Mononuclear cell (primary cell): ENCODE data around the gene ASIP. TPM values are rescaled to one million over a fixed set of nuclear protein-coding genes. Genes with fewer than 3 reads are reported as not detected.
A peak's percentile ranks its signal among the peaks of the same experiment; 100 is the strongest.
"Not testable (repeated sequence)": the region's sequence is repeated elsewhere in the genome, so short reads cannot be mapped to it uniquely, and the experiment has no call there.

Source experiments
- H3K27me3 ChIP-seq: 2 replicates; pipeline ENCODE4 v1.6.0; 2011; ENCODE audit warnings: low read length, control low read depth; ENCODE audit not compliant: insufficient read depth
- H3K4me1 ChIP-seq: 2 replicates; pipeline ENCODE4 v1.5.1; 2011; ENCODE audit warnings: mild to moderate bottlenecking, low read length, control low read depth; ENCODE audit not compliant: insufficient read depth
- H3K4me3 ChIP-seq: 2 replicates; pipeline ENCODE4 v1.5.1; 2011; ENCODE audit warnings: mild to moderate bottlenecking, low read length, moderate library complexity
- H3K9me3 ChIP-seq: 2 replicates; pipeline ENCODE4 v1.5.1; 2011; ENCODE audit warnings: low read depth, mild to moderate bottlenecking, control low read depth, low read length
- total RNA-seq: library from RNA; depleted of rRNA; stranded (reverse); fragments of >200 nt; gene quantifications from one replicate; pipeline ENCODE4 v1.2.3, GENCODE V29; 2012

The ASIP gene
- total RNA-seq, 1 donor, result 1.3 TPM

DNA sequence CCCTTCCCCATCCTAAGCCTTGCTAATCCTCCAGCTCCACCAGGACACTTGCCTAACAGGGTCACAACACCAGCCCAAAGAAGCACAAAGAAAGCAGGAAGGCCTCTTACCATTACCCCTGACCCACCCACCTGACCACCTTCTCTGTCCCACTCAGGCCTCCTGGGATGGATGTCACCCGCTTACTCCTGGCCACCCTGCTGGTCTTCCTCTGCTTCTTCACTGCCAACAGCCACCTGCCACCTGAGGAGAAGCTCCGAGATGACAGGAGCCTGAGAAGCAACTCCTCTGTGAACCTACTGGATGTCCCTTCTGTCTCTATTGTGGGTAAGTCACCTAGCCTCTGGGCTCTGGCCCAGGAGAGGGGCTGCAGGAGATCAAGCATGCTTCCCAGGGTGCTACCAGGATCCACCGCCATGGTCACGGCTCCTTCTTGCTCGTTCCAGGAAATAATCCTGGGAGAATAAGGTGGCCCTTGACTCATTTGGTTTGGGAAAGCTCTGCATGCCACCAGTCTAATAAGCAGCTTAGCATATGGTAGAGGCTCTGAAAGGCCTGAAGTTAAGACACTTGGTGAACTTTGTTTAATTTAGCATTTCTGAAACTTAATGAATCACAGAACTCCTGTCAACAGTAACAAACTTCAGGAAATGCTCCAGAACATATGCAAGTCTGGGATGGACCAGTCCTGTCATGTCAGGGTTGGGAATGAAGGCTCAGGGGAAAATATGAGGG lies 19.2 kb downstream of the ASIP start:
- no peaks in the 10 kb centered on the region for H3K27me3 ChIP-seq

GRCh38 chr20:34262488-34263288 lies 21.5 kb downstream of the ASIP start:
- Histone ChIP-seq H3K4me1 (peaks cover 12% of the 10 kb centered on the region), H3K27me3 (no peaks in the 10 kb centered on the region), H3K9me3 (no peaks in the 10 kb centered on the region), H3K4me3 (no peak overlapping the region)

More for the DNA sequence above, 19.2 kb downstream of the ASIP start:
- Histone ChIP-seq H3K9me3 (no peaks in the 10 kb centered on the region), H3K4me3 (no peak overlapping the region), H3K4me1 (peaks cover 12% of the 10 kb centered on the region)

GRCh38 chr20:34263468-34263867 lies 22.2 kb downstream of the ASIP start:
- not testable (repeated sequence) for H3K27me3 ChIP-seq, H3K9me3 ChIP-seq, H3K4me3 ChIP-seq
- peaks cover 13% of the 10 kb centered on the region for H3K4me1 ChIP-seq

GRCh38 chr20:34264141-34264540 lies 22.9 kb downstream of the ASIP start:
- no peaks in the 10 kb centered on the region for H3K27me3 ChIP-seq
- H3K9me3 ChIP-seq, result no peaks in the 10 kb centered on the region
- H3K4me3 ChIP-seq, result no peak overlapping the region
- H3K4me1 ChIP-seq, result peaks cover 20% of the 10 kb centered on the region

DNA sequence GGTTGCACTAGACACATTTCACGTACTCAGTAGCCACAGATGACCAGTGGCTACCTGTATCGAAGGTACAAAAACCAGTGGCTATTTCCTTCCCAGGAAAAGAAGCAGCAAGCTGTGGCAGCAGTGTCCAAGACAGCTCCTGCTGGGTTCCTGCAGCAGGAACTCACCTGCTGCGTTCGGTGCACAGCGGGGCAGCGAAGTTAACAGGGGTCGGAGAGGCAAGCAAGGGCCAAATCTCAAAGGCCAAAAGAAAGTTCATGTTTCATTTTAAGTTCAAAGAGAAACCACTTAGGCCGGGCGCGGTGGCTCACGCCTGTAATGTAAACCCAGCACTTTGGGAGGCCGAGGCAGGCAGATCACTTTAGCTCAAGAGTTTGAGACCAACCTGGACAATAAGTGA lies 26.9 kb downstream of the ASIP start:
- Histone ChIP-seq H3K4me1 (peaks cover 17% of the 10 kb centered on the region), H3K9me3 (no peaks in the 10 kb centered on the region), H3K27me3 (no peaks in the 10 kb centered on the region), H3K4me3 (no peak overlapping the region)

DNA sequence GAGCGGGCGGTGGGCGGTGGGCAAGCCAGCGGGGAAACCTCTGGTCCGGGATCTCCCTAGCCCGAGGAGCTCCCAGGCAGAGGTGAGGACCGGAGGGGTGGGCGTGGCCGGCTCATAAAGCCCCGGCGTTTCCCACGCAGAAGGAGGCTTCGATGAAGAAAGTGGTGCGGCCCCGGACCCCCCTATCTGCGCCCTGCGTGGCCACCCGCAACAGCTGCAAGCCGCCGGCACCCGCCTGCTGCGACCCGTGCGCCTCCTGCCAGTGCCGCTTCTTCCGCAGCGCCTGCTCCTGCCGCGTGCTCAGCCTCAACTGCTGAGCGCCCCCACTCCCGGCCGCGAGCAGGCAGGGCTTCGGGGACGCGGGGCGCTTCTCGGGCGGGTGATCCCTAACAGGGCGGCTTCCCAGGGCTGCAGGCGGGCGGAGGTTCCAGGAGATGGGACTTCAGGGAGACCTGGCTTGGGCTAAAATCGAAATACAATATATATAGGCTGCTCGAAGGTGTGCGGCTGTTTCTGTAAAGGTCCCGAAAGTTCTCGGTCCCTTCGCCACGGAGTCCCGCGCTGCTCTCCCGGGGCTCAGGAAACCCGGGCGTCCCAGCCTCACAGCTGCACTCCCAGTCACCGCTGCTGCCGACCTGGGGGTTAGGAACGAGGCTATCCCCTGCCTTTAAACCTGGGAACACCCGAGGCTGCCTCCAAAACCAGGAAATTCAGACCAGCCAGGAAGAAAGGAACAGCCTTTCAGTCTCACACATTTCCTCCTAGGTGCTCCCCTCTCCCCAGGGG lies 27.8 kb downstream of the ASIP start:
- Histone ChIP-seq H3K4me1 (peaks cover 14% of the 10 kb centered on the region), H3K9me3 (no peaks in the 10 kb centered on the region), H3K27me3 (no peaks in the 10 kb centered on the region), H3K4me3 (peak overlapping the region; percentile 22)

- Histone ChIP-seq H3K4me1 (peaks cover 14% of the 10 kb centered on the region), H3K9me3 (no peaks in the 10 kb centered on the region), H3K27me3 (no peaks in the 10 kb centered on the region), H3K4me3 (no peak overlapping the region)
Measured at GRCh38 chr20:34269996-34270627, 28.9 kb downstream of the ASIP start.

GRCh38 chr20:34271956-34272355 lies 30.7 kb downstream of the ASIP start:
- H3K4me1 ChIP-seq, result peaks cover 14% of the 10 kb centered on the region

GRCh38 chr20:34274694-34275093 lies 33.5 kb downstream of the ASIP start:
- no peak overlapping the region for H3K4me3 ChIP-seq
- no peaks in the 10 kb centered on the region for H3K27me3 ChIP-seq
- no peaks in the 10 kb centered on the region for H3K9me3 ChIP-seq
- H3K4me1 ChIP-seq, result peaks cover 1% of the 10 kb centered on the region

More at GRCh38 chr20:34271956-34272355, 30.7 kb downstream of the ASIP start:
- Histone ChIP-seq H3K4me3 (no peak overlapping the region), H3K27me3 (no peaks in the 10 kb centered on the region), H3K9me3 (no peaks in the 10 kb centered on the region)

DNA sequence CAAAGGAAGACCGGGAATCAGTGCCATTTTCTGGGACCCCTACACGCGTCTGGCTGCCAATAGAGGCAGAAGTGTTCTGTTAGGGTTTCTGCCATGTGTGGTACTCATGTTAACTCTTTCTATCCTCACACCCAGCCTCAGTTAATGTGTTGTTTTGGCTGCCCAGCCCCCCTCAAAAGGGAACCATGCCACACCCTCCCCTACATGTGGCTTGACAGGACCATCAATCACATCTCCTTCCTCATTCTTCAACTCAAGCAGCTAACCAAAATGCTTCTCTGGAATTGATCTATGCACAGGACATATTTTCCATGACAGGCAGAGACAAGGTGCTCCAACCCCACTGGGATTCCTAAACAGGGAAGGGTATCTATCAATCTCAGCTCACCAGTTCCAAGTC lies 40.0 kb downstream of the ASIP start:
- Histone ChIP-seq H3K9me3 (no peaks in the 10 kb centered on the region), H3K4me3 (no peak overlapping the region), H3K27me3 (no peaks in the 10 kb centered on the region), H3K4me1 (no peaks in the 10 kb centered on the region)

DNA sequence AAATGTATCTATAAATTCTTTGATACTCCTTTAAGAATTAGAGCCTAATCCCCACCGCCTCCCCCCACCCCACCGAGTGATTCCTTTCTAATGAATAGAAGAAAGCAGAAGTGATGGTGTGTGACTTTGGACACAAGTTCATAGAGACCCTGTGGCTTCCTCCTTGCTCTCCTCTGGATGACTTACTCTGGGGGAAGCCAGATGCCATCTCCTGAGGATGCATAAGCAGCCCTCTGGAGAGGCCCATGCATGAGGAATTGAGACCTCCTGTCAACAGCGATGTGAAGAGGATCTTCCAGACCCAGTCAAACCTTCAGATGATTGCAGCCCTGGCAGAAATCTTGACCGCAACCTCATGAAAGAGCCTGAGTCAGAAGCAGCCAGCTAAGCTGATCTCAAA lies 40.8 kb downstream of the ASIP start:
- Histone ChIP-seq H3K4me3 (no peak overlapping the region), H3K9me3 (no peaks in the 10 kb centered on the region), H3K27me3 (no peaks in the 10 kb centered on the region), H3K4me1 (no peaks in the 10 kb centered on the region)

GRCh38 chr20:34283844-34284243 lies 42.6 kb downstream of the ASIP start:
- Histone ChIP-seq H3K4me1 (no peaks in the 10 kb centered on the region), H3K27me3 (no peaks in the 10 kb centered on the region), H3K4me3 (no peak overlapping the region), H3K9me3 (no peaks in the 10 kb centered on the region)

- Histone ChIP-seq H3K9me3 (no peaks in the 10 kb centered on the region), H3K4me3 (no peak overlapping the region), H3K4me1 (no peaks in the 10 kb centered on the region), H3K27me3 (no peaks in the 10 kb centered on the region)
Measured at GRCh38 chr20:34285450-34285849, 44.2 kb downstream of the ASIP start.

DNA sequence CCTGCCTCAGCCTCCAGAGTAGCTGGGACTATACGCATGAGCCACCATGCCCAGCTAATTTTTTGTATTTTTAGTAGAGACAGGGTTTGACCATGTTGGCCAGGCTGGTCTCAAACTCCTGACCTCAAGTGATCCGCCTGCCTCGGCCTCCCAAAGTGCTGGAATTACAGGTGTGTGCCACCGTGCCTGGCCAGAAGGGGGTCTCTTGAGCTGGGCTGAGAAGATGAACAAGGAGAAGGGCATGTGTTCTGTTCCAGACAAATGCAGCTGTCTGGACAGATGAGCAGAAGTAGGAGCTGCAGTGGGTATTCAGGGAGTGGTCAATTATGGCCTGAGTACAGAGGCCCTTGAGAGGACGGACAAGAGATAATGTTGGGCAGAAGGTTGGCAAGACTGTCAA lies 46.3 kb downstream of the ASIP start:
- H3K27me3 ChIP-seq, H3K4me1 ChIP-seq, H3K4me3 ChIP-seq, H3K9me3 ChIP-seq: not testable (repeated sequence)

- Histone ChIP-seq H3K4me1 (peaks cover 6% of the 10 kb centered on the region), H3K9me3 (no peaks in the 10 kb centered on the region), H3K4me3 (no peak overlapping the region), H3K27me3 (no peaks in the 10 kb centered on the region)
Measured at GRCh38 chr20:34290471-34290870, 49.2 kb downstream of the ASIP start.
